Dedifferentiated amniotic fluid mesenchymal stem cell (primary cell): Measurements from ENCODE around the gene ARHGAP22.

Source experiments
- DNase-seq: peaks from one replicate; pipeline ENCODE4 v3.0.0-alpha.2; 2016; ENCODE audit errors: extremely low spot score

The ARHGAP22 gene

DNA sequence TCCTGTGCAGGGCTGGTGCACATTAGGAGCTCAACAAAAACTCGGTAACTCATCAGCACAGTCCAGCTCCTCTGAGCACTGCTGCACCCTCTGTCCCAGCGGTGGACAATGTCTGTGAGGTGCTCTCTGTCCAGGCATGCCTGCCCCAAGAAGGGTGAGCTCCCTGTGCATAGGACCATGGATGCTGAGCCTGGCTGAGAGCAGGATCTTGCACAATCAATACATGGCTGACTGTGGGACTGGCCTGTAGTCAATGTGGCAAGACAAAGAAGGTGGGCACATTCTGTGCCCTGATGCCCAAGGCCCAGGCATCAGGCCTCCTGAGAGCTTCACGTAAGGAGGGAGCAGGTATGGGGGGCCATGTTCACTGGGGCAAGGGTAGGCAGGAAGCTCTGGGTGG lies 17.1 kb downstream of the ARHGAP22 start:
- DNase-seq: no peak

DNA sequence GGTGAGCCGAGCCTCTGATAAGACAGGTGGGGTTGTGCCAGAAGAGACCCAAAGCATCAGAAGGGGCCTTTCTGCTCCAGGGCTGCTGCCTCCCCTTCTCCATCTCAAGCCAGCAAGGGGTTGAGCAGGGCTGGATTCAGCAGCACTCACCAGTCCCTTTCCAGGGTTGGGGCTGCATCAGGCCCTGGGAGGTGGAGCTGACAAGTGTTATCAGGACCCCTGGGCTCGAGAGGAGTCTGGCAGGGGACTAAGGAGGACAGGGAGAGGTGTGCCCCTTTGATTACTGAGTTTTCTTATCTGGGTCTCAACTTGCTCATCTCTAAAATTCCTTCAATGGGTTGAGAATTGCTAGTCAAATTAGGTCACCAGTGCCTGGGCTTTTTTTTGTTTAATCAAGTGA lies 17.8 kb downstream of the ARHGAP22 start:
- no peak for DNase-seq

DNA sequence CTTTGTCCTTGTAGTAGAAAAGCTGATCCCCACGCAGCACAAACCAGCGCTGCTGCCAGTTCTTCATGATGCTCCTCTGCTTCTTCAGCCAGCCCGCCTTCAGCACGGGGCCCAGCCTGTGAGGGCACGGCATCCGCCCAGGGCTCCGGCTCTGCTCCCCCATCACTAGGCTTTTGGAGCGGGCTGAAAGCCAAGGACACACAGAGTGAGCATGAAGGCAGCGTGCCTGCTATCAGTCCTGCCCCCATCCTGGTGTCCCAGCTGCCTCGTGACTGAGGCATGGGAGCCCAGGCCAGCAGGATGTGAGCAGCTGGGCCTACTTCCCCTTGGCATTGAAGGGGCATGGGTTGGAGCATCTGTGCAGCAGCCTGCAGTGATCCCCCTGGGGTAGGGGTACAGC lies 21.9 kb downstream of the ARHGAP22 start:
- DNase-seq: no peak

DNA sequence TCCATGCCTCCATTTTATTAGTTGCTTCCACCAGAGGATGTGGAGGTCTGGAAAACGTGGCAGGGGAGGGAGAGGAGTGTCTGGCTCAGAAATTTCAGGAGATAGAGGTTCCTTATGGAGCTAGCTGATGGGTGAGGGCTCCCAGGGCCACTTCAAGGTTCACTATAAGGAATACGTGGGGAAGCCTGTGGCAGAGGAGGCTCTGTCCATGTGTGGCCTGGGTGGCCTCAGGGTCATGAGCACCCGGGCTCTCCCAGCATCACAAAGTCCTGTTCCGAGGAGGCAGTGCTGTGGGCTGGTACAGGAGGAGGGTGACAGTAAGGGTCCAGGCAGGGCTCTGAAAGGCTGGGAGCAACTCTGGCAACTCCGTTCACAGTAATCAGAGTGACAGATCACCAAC lies 24.6 kb downstream of the ARHGAP22 start:
- DNase-seq: no peak

DNA sequence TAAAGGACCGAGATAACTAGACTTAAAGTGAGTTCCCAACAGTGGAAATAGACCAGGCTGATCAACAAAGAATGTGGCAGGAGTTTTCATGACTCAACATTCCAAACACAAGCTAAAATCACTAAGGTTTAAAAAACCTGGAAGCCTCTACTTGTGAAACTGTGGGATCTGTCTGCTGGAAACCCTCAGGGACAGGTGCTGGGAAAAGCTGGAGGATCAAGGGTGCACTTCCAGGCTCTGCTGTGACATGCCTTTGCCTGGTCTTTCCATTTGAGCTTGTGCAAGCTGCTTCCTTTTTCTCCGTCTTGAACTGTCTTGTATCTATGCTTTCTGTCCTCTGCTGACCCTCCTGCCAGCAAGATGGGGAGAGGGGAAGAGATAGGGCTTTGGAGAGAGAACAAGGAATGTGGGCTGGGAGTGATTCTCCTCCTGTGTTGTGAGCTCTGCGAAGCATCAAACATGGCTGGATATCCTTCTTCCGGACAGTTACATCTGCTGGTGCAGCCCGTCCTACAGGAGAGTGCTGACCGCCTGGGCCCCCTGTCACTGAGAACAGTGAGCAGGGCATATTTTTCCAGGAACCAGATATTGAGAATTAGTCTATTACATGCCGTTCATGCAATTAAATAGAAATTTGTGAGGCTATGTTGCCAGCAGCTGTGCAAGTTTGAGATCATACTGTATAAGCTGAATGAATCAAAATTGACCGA lies 25.5 kb downstream of the ARHGAP22 start:
- no peak for DNase-seq

DNA sequence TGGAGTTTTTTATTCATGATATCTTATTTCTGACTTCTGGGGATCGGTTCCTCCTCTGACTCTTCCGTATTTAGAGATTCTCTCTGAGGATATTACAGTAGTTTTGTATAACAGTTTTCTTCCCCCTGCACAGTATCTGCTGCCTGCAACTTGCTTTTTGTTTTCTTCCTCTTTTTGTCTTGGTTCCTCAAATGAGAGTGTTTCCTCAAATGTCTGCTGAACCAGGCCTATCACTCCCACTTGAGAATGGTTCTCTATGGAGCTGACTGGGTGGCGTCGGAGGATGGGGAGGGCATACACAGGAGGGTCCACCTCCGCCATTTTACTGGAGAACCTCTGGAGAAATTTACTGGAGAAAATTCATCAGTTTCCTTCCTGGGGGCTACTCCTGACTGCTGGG lies 27.7 kb downstream of the ARHGAP22 start:
- DNase-seq: no peak

DNA sequence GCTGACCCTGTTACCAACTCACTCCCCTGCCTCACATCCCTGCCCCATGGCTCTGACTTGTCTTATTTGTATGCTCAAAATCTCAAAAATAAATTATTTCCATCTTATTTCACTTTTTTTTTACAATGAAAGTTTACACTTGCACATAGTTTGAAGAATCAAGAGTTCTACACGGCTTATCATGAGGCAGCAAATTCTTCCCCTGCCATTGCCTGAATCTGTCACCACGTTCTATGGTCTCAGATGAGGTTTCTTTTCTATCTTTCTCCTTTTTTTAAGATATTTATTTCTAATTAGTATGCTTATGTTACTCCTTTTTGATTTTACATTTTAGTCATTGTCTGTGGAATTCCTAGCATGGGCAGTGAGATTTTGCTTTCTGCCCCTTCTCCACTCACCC lies 28.4 kb downstream of the ARHGAP22 start:
- DNase-seq: no peak

DNA sequence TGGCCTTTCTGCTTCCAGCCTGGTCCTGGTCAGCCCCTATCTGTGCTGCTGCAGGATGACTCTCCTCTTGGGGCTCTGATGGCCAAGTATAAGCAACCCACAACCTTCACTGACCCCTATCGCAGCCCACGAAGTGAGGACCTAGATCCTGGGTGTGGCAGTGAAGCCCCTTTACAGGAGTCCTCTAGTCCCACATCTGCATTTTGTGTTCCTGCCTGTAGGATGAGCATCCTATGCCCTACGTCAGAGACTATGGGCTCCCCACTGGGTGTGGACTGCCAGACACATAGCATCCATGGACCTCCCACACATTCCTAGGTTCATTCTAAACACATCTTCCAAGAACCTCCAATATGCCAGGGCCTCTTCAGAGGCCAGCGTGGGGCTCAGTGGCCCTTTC lies 29.0 kb downstream of the ARHGAP22 start:
- DNase-seq: no peak

DNA sequence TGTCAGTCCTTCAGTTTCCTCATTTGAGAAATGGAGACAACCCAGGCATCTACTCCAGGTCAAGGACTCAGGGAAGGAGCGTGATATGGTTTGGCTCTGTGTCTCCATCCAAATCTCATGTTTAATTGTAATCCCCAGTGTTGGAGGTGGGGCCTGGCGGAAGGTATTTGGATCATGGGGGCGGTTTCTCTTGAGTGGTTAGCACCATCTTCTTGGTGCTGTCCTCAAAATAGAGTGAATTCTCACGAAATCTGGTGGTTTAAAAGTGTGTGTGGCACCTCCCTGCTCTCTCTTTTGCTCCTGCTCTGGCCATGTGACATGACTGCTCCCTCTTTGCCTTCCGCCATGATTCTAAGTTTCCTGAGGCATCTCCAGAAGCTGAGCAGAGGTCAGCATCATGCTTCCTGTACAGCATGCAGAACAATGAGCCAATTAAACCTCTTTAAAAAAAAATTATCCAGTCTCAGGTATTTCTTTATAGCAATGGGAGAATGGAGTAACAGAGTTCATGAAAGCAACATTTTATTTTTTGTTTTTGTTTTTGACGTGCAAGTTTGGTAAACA lies 30.0 kb downstream of the ARHGAP22 start:
- DNase-seq: no peak

DNA sequence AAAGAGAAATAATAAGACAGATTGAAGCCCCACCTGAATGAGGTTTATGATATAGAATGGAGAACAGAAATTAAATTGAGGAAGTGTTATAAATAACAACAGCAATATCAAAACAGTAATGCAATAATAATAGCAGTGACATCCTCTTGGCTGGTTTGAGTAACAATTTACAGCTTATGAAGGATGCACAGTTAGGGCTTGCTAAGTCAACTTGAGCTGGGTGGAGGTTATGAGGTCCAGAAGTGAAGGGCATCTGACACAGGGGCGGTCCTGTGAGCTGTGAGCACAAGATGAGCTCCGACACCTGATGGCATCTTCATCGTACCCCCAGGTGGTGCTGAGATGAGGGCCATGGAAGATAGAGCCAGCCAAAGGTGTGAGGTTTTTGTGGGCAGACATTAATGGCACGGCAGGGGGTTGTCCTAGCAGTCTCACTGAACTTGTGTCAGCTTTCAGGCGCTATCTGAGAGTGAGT lies 30.5 kb downstream of the ARHGAP22 start:
- DNase-seq: no peak

DNA sequence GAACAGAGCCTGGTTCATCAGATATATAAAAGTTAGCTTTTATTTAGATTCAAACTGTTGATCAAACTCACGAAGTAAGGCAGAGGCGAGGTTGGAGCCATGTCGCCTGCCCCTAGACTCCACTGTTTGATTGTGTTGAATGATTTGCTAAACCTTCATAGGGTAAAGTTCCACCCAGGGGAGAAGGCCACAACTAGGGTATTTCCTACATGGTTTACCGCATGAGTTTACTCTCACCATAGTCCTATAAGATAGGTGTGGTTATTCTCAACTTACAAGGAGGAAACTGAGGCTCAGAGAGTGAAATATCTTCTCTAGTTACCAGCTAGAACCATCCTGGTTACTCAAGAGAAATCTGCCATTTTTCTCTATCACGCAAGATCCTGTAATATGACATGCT lies 31.8 kb downstream of the ARHGAP22 start:
- no peak for DNase-seq

DNA sequence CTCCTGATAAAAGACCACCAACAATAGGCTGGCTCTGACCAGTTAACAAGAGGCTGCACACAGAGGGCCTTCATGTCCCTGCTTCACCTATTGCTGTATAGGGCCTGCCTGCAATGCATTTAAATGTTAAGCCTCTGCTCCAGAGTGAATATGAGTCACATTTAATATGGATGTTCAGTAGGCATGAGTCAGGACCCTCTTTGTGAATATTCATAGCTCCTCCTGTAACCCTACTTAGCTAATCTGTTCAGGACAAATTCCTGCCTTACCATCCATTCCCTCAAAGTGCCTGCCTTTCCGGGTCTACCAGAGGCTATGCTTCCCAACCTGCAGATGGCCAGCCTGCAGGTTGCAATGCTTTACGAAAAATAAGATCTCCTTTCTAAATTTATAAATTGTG lies 32.5 kb downstream of the ARHGAP22 start:
- no peak for DNase-seq

DNA sequence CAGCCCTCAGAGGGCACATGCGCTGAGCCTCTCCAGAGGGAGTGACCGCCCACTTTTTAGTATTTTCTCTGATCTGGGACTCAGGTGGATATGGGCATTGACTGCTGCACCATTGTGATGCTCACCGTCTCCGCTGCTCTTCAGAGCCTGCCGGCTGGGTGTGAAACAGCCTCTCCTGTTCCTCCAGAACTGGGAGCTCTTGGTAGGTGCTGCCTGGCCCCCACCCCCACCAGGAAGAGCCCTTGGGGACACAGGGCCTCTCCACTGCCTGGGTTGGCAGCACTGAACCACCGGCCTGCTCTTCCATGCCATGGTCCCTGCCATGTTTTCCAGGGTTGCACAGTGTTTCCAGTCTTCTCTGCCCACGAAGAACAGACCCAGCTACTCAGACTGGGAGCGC lies 36.3 kb downstream of the ARHGAP22 start:
- no peak for DNase-seq

DNA sequence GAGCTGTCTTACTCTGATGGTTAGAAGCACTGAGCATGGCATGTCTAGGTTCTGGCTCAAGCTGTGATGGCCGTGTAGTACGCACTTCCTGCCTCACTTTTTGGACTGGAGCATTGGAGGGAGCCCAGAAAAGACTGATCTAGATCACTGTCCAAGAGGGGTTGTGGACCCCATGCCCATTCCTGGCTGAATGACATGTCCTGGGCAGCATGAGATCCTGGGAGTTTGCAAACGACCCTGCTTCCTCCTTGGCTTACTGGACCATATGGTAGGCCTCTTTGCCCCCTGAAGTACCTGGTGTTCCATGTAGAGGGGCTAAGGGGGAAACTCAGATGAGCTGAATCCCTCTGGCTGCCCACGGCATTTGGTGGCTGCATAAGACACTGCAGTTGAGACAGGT lies 36.7 kb downstream of the ARHGAP22 start:
- DNase-seq: no peak

DNA sequence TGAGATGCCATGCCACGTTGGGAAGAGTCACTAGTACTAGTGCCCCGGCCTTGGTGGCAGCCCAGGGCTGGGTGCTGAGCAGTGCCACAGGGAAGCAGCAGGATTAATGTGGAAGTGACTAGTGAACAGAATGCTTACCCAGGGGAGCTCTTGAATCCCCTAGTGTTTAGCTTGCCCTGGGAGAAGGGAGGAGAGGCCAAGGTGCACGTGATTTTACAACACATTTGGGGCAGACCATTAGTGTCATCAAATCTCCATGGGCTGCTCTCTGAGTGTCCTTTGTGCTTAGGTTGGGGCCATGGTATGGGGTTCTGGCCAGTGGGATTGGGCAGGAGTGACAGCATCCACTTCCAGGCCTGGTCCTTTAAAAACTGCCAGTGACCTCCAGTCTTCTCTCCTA lies 37.5 kb downstream of the ARHGAP22 start:
- DNase-seq: no peak

DNA sequence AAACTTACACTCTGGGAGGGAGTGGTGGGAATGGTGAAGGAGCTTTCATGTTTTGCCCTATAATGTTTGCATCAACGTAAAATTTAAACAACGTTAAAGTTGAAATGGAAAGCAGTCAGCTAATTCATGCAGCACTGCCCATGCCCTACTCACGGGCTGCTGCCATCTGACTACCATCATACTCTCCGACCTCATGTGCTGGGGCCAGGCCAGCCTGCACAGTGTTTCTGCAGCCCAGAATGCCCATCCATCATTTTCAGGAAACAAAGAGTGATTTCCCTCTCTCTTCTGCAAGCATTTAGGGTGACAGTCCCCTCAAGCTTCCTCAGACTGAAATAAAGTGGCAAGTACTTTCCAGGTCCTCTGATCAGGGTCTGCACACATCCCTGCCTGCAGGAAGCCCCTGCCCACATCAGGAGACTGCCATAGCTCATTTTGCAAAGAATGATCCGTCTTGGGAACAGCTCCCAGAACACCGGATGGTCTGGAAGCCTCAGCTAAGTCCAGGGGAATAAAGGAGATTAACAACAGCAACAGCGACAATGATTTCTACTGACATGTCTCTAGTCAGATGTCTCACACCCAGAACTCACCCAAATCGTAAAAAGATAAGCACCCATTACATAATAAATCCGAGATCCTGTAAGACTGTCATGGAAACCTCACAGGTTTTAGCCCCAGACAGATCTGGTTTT lies 40.3 kb downstream of the ARHGAP22 start:
- DNase-seq: no peak

DNA sequence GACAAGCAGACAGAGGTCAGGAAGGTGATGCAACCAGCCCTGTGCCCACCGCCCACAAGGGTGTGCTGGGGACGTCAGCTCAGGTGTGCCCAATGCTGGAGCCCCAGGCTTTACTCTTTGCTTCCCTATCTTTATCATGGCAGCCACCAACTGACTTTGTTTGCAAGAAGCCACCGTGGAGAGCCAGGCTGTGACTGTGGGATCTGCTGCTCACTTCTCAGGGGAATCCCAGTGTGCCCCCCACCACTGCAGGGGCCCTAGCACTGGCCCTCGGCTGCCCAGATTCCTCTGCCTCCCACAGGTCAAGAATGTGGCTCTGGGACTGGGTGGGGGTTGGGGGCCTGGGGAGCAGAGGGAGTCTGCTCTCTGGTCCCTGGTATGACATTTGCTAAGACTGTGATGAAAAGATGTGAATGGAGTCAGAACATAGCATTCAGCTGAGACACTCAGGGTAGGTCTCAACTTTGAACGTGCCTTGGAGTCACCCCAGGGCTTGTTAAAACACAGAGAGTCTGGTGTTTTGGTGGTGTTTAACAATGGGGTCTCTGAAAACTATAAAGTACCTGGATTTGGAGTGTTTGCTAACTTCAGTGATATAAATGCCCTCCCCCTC lies 47.3 kb downstream of the ARHGAP22 start:
- DNase-seq: no peak

DNA sequence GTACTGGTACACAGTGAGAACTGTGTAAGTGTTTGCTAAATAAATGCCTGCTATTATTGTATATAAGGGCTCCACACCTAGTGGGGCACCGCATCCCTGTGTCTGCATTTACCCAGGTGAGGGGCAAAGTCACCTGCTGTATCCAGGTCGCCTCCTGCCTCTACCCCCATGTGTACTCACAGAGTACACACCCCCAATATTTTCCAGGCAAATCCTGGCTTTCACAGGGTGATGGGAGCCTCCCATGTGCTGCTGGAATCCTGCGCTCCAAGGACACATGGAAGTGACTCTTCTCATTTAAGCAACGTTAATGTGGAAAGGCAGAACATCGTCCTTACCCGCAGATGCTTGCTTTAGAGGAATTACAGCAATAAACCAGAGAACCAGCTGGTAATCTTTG lies 48.2 kb downstream of the ARHGAP22 start:
- no peak for DNase-seq

DNA sequence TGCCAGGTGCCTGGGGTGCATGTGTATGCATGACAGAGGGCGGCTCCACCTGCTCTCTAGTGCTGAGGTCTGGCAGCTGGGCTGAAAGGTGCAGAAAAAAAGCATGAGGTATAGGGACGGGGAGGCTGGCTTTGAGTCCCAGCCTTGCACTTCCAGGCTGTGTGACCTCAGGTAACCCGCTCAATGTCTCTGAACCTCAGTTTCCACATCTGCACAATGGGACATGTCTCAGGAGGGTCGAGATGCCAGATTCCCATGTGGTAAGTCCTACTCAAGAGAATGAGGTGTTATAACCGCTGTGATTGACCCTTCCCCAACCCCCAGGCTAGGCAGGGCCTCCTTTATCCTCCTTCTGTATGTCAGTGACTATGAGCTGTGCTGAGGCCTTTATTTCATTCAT lies 48.8 kb downstream of the ARHGAP22 start:
- DNase-seq: no peak

DNA sequence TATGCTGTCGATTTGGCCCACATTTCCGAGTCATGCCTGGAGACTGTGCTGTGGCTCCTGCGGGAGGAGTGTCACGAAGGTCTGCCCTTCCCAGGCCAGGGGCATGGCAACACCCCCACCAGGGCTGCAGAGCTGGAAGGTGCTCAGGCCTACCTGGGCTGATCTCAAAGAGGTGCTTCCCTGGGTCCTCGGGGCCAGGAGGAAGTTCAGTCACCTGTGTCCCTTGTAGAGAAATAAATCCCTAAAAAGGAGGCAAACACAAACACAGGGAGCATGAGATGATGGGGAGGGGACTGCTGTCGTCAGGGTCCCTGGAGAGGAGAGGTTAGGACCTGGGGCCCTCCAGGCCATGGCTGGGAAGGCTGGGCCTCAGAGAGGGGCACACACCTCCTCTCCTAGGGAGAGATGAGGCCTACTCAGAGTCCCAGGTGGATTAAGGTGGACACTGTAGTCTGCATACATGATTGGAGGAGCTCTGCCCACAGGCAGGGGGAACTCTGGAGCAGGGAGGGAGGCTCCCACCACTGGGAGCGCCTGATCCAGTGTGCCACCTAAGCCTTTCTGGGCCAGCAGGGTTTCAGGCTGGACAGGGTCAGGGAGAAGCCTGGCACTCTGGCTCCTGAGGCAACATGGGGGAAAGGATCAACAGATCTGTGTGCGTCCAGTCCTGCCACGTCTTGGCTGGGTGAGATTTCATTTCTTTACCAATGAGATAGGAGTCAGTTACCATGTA lies 49.4 kb downstream of the ARHGAP22 start:
- DNase-seq: no peak

DNA sequence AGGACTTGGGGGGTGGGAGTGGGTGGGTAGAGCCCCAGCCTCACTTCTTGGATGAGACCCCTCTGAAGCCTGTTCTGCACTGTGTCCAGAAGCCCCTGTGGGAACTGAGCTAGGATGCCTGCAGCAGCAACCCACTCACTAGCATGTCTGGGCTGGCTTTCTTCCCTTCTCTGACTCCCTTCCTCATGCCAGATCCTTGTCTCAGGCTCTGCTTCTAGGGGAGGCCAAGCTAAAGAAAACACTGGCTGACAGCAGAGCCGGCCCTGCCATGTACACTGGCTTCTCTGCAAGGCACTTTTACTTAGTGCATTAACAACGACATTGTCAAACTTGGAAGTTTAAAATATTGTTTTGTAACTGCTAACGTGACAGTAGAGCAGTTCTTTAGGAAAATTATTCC lies 50.2 kb downstream of the ARHGAP22 start:
- no peak for DNase-seq

DNA sequence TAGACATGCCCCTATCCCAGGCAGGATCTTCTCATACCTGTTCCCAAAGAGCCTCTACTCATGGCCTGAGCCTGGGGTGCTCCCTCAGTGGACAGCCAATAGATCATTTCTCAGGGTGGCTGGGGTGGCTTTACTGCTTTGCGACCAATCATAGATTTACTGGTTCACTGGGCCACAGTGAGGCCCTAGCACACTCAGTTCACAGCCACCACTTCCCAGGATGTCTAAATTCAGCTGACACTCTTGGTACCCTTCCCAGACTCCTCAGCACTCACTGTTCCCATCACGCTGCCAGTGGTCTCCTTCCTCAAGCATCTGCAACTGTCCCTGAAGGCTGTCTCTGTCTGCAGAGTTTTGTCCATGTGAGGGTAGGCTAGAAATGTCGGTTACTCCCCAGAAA lies 50.6 kb downstream of the ARHGAP22 start:
- DNase-seq: no peak
